Stromal cell of bone marrow (primary cell): ENCODE results near the gene MCF2L.
"Not testable (repeated sequence)": the region's sequence is repeated elsewhere in the genome, so short reads cannot be mapped to it uniquely, and the experiment has no call there.

Source experiments
- DNase-seq: peaks from one replicate; pipeline ENCODE4 v3.0.0-alpha.2; 2012; ENCODE audit warnings: low read depth

The MCF2L gene

GRCh38 chr13:112968910-112969691 is at the start of gene MCF2L:
Gene MCF2L (plus strand): TSS chr13:112969214. CDS start chr13:112969380, 166 bp downstream.
- no peak for DNase-seq

- DNase-seq: no peak
Measured at GRCh38 chr13:112923962-112924361, 45.1 kb upstream of the MCF2L start.

GRCh38 chr13:112924365-112924764 is 44.6 kb upstream of the MCF2L start:
- DNase-seq: no peak

DNA sequence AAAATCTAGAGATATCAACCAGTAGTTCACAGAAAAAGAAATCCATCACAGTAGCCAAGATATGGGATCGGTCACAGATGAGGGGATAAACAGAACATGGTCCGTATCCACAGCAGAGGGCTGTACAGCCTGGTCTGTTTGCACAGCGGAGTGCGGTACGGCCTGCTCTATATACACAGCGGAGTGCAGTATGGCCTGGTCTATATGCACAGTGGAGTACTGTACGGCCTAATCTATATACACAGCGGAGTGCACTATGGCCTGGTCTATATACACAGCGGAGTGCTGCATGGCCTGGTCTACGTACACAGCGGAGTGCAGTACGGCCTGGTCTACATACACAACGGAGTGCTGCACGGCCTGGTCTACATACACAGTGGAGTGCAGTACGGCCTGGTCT is 43.0 kb upstream of the MCF2L start:
- no peak for DNase-seq

DNA sequence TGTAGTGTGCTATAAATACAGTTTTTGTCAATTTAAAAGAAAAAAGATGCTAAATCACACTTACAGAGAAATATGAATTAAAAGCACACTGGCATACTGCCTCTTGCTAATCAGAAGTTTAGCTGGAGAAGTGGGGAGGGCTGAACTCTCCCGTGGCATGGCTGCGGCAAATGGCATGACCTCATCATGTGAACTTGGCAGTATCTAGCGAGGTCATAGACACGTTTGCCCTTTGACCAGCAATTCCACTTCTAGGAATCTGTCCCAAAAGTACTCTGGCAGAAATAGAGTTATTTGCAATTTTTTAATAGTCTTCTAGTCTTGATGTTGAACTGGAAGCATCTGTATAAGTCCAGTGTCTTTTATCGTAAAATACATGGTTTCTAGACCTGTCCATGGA is 42.0 kb upstream of the MCF2L start:
- no peak for DNase-seq

DNA sequence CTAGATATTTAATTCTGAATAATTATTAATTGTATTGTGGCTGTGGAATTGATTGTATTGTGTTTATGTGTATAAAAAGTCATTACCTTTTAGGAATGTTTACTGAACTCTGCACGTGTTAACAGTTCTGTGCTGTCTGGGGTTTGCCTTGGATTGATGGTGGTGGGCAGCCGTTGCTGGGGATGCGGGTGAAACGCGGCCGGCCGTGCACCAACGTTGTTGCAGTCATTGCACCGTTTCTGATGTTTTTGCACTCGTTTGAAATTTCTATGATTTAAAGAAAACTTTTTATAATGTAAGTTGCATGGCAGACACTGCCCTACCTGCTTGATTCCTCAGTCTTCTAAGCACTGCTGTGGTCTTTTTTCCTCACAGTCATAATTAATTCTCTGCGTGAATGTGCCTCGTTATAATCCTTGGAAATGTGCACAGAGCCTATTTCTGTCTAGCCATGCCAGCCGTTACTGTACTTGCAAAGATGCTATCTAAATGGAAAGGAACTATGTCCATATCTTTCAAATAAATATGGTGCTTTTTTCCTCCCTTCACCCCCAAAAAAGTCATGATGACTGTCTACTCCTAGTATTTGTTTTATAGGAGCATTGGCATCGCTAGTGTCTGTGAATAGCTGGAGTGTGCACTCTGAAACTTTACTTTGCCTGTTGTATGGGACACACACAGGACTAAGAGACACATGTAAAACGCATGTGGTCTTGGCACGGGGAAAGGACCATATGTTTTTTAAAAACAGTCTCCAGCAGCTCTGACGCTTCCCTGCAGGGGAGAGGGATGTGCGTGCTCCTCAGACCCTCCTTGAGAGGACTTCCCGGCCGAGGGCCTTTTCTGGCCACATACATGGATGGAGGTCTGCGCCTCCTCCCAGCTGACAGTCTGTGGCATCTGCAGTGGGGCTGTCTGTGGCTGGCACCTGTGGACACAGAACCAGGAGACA is 40.7 kb upstream of the MCF2L start:
- no peak for DNase-seq

DNA sequence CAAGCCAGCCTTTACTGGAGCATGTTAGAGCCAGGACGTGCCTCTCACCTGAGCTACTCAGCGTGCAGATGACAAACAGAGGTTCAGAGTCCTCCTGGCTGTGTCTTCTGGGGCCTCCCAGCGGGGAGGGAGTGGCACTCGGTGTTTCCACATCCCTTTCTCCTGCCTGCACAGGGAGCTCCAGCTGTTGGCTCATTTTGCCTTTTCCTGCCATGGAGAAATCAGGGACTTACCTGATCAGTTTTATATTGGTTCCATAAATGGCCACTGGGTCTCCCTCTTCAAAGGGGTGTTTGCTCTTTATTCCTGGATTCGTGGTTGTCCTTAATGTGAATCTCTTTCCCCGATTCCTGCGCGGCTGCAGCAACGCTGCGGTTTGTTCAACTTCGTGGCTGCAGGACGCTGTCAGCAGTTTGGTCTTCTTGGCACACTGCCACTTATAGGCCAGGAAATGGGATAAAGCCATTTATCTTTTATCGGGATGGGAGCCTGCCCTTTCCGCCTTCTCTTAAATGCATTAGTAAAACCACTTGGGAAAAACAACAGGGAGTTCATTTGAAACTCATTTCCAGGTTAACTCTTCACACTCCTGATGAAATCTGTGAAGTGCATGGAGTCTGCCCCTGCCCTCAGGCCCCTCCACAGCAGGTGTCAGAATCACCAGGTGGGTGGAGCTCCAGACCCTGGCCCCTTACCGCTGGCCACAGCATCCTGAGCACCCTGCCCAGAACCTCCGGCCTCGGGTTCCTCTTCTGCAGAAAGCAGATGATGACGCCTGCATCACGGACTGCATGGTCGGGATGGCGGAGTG is 39.8 kb upstream of the MCF2L start:
- DNase-seq: no peak

DNA sequence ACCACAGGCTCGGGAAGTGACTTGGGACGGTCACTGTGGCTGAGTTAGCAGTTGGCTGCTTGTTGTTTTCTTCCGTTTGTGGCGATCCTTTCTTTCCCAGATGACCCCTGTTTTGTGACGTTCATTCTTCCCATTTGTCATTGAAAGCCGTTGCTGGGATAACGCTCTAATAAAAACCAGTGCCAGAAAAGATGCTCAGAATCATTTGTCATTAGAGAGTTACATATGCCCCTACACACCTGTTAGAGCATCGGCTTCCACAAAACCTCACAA is 39.3 kb upstream of the MCF2L start:
- no peak for DNase-seq

DNA sequence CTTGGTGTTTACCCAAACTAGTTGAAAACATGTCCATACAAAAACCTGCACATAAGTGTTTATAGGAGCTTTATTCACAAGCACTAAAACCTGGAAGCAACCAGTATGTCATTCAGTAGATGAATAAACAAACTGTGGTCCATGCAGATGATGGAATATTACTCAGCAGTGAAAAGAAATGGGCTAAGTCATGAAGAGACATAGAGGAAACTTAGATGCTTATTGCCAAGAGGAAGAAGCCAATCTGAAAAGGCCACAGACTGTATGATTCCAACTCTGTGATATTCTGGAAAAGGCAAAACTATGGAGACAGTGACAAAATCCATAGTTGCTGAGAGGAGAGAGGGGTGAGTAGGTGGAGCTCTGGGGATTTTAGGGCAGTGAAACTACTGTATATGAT is 38.8 kb upstream of the MCF2L start:
- no peak for DNase-seq

- DNase-seq: peak; percentile 56
Measured at GRCh38 chr13:112931028-112931934, 37.7 kb upstream of the MCF2L start.

DNA sequence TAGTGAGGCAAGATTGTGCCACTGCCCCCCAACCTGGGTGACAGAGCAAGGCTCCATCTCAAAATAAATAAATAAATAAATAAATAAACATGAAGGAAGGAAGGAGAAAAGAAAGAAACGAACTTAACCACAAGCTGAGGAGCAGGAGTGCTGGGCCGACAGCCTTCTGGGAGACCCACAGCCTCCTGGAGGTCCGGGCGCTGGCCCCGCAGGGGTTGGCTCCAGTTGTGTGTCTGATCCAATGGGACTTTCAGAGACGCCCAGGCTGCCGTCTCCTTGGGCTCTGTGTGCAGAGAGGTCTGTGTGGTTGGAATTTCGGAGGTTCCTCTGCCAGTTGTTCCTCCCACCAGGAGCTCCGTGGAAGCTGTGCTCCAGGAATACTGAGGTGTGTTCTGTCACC is 36.0 kb upstream of the MCF2L start:
- no peak for DNase-seq

GRCh38 chr13:112933649-112934048 is 35.4 kb upstream of the MCF2L start:
- no peak for DNase-seq

DNA sequence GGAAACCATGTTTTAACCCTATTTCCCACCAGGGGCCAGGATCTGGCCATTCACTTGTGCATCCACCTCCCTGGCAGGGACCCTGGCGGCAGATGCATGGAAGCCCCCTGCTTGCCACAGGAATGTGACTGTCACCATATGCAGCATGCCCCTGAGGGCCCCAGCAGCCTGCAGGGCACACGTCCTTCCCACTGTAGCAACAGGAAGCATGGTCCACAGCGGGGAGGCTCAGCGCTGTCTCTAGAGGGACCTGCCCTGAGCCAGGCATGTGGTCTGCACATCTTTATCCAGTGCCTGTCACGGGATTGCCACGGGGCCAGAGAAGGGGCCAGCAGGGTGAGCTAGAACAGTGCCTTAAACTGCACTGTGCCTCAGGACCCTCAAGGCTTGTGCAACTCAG is 34.9 kb upstream of the MCF2L start:
- no peak for DNase-seq

DNA sequence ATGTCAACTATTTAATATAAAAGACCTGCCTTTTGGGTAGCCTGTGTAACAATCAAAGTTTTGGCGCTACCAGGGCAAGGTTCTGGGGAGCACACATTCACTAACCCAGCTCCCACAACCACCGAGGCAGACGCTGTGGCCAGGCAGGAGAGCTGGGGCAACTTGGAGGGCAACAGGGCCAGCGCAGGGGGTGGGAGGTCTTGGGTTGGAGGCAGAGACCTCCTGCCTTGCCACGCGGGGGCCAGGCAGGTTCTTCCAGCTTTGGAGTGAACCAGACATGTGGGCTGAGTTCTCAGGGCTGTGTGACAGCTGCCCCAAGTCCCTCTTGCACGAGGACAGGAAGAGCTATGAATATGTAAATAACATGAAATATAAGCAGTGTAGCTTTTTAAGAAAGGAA is 30.3 kb upstream of the MCF2L start:
- no peak for DNase-seq

- no peak for DNase-seq
Measured at GRCh38 chr13:112940236-112940635, 28.8 kb upstream of the MCF2L start.

DNA sequence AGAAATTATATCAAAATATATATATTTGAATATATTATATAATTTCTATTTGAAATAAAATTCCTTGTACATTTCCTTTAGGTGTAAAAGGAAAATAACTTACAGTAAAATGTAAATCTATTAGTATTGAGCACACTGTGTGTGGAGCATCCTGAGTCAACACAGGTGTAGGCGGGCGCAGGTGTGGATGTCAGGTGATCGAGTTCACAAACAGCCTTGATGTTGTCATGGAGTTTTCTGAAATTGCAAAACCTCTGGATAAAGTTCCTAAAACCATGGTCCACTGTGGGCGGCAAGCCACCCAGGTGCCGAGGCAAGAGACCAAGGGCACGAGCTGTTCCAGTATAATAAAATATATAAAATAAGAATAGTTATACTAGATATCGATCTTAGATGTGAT is 27.7 kb upstream of the MCF2L start:
- DNase-seq: no peak

DNA sequence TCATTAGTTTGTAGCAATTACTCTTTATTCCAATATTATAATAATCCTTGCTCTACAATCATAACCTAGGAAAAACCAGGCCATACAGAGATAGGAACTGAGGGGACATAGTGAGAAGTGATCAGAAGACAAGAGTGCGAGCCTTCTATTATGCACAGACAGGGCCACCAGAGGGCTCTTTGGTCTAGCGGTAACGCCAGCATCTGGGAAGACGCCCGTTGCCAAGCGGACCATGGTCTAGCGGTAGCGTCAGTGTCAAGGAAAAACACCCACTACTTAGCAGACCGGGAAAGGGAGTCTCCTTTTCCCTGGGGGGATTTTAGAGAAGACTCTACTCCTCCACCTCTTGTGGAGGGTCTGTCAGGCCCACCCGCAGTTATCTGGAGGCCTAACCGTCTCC is 27.2 kb upstream of the MCF2L start:
- DNase-seq: not testable (repeated sequence)

DNA sequence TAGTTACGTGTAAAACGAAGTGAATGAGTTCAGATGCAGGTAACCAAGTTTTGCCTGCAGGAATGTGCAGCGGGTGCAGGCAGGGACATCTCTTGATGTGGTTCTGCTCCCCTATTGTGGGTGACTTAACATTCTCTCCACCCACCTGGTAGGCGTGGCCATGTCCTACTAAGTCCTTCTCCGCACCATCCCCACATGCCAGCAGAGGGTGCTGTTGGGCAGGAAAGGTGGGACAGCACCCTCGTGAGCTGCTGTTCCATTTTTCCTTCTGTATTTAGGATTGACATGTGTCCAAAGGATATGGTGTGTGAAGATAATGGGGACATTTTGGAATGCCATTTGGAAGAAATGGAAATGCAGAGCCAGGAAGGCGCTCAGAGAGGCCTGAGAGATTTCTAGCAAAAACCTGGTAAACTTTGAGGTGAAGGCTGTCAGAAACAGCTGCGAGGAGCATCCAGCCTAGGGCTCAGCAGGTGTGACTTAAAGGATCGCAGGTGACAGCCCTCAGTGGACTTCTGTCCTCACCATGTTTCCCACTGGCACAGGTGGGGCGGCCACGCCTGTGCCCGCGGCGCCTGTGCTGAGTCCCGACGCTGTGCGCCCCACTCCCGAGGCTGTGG is 26.2 kb upstream of the MCF2L start:
- DNase-seq: peak; percentile 88

GRCh38 chr13:112943309-112944125 is 25.5 kb upstream of the MCF2L start:
- peak; percentile 2 for DNase-seq

GRCh38 chr13:112947796-112948195 is 21.2 kb upstream of the MCF2L start:
- DNase-seq: no peak
